NCI-H1092 (cell line): Measurements from ENCODE around the gene RBM38.
"Not testable (repeated sequence)": the region's sequence is repeated elsewhere in the genome, so short reads cannot be mapped to it uniquely, and the experiment has no call there.

Experiments
- DNase-seq: peaks from one replicate; lab custom pipeline; 2025; lab: John Stamatoyannopoulos, UW

RBM38 gene

DNA sequence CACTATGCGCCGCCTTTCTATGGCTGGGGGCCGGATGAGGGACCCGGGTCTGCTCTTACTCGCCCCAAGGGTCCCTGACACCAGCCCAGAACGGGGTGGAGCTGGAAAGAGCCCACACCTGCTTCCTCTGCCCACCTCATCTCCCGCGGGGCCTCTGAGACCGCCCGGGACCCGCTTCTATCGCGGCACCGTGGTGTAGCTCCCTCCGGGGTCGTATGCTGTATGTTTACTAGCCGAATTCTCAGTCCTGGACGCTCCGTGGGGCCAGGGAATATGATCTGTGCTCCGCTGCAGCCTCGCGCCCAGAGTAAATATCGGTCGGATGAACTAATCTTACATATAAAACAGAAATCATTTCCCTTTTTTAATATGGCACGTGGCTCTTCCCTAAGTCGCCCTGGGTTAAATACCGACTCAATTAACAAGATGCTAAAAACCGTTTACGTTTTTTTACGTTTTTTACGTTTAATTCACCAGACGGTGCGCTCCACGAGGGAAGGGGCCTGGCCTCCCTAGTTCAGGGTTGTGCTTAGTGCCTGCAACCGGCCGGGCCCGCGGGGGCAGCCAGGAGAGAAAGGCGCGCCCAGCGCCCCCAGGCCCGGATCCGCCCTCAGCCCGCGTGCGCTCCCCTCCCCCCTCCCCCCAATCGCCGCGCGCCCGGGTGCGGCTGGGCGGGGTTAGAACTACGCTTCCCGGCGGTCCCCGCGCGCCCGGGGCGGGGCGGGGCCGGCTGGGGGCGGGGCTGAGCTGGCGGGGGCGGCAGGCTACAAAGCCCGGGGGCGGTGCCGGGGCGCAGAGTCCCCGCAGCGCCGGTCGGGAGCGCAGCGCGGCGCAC lies at the start of gene RBM38:
Gene RBM38 (plus strand): TSS at position 793 of the 835 bp plus-strand sequence. CDS start 186 bp downstream, outside the sequence.
- DNase-seq = peak; percentile 70

DNA sequence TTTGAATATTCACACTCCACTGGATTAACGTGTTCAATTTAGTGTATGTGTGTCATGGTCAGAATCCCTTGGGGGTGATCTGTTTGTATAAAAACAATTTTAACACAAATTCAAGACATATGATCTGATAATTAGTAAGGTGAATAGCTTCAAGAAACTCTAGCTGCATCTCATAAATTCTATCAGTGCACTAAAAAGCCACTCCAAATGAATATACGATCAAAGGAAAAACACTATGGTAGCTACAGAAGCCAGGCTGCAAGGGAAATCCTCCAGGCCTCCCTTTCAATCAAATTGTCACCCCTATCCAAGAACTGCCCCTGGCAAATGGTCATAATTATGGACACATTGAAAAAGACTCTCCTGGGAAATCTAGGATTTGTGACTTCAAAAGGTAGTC lies 49.5 kb upstream of the RBM38 start:
- no peak for DNase-seq

DNA sequence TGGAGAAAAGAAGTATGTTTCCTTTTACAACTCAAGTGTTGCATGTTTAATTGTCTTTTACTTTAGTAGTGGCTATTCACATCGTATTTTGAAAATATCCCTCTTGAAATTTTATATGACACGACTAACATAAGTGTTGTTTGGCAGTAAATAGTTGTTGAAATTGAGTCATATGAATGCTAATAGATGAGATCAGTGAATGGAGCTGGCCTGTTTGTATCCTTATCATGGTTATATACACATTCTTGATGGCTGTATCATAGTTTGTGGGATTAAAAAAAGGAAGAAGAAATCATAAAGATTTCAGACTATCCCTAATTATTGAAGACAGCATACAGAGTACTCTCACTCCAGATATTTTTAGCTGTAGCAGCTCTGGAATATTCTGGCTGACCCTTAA lies 48.4 kb upstream of the RBM38 start:
- DNase-seq = no peak

DNA sequence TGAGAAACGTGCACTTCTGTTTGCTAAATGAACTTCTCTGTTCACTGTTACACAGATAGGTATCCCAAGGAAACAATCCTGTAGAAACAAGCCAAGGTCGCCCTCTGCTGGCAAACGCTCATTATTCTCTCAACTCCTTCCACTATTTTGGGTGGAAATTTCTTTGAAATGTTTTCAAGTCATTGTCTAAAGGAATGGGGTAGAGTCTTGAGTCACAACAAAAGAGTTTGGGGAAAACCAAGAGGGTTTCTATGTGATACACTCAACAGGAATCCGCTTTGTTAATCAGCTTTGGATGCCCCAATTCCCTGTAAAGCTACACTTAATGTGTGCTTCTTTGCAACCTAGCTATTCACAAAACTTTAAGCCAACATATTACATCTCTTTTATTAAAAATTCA lies 44.7 kb upstream of the RBM38 start:
- peak; percentile 58 for DNase-seq

DNA sequence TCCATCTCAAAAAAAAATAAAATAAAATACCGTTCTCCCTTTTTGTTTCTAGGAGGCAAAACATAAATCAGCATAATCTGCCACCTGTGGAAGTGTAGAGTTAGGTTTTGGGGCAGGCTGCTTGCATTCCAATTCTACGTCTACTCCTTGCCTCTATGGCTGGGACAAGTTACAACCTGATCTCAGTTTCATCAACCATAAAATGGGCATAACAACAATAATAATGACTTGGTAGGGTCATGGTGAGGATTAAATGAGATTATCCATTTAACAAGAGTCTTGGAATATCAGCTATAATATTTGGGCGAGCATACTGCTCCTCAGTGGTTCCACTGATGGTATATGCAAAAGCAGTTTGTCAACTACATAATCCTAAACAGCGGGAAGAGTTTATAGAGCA lies 43.8 kb upstream of the RBM38 start:
- no peak for DNase-seq

DNA sequence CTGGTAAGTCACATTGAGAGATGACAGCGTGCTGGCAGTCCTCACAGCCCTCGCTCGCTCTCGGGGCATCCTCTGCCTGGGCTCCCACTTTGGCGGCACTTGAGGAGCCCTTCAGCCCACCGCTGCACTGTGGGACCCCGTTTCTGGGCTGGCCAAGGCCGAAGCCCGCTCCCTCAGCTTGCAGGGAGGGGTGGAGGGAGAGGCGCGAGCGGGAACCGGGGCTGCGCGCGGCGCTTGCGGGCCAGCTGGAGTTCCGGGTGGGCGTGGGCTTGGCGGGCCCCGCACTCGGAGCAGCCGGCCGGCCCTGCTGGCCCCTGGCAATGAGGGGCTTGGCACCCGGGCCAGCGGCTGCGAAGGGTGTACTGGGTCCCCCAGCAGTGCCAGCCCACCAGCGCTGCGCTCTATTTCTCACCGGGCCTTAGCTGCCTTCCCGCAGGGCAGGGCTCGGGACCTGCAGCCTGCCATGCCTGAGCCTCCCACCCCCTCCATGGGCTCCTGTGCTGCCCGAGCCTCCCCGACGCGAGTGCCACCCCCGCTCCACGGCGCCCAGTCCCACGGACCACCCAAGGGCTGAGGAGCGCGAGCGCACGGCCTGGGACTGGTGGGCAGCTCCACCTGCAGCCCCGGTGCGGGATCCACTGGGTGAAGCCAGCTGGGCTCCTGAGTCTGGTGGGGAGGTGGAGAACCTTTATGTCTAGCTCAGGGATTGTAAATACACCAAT lies 42.8 kb upstream of the RBM38 start:
- not testable (repeated sequence) for DNase-seq

DNA sequence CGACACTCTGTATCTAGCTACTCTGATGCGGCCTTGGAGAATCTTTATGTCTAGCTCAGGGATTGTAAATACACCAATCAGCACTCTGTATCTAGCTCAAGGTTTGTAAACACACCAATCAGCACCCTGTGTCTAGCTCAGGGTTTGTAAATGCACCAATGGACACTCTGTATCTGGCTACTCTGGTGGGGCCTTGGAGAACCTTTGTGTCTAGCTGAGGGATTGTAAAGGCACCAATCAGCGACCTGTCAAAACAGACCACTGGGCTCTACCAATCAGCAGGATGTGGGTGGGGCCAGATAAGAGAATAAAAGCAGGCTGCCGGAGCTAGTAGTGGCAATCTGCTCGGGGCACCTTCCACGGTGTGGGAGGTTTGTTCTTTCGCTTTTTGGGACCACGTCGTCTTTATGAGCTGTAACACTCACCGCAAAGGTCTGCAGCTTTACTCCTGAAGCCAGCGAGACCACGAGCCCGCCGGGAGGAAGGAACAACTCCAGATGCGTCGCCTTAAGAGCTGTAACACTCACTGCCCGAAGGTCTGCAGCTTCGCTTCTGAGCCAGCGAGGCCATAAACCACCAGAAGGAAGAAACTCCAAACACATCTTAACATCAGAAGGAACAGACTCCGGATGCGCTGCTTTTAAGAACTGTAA lies 42.1 kb upstream of the RBM38 start:
- DNase-seq = not testable (repeated sequence)

DNA sequence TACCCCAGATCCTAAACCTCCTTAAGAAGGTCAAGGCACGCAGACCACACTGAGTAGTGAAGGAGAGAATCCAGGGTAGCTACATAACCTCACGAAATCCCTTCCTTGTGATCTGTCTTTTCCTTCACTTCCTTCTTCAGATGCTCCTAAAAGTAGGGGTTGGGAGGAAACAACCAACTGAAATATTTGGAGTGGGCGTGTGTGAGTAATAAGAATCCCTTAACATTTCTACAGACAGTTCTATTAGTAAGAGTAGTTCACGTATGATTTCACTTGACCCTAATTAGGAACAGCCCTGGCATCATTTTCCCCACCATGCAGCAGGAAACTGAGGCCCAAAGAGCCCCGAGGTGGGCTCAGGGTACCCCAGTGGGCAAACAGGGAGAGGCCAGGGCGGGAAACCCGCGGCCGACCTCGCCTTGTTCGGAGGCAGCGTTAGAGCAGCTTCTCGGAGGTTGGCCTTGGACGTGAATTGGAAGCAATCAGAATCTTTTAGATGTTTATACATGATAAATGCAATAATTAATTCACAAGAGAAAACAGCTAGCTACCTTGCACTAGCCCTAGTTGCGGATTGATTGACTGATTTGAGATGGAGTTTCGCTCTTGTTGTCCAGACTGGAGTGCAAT lies 41.0 kb upstream of the RBM38 start:
- no peak for DNase-seq

DNA sequence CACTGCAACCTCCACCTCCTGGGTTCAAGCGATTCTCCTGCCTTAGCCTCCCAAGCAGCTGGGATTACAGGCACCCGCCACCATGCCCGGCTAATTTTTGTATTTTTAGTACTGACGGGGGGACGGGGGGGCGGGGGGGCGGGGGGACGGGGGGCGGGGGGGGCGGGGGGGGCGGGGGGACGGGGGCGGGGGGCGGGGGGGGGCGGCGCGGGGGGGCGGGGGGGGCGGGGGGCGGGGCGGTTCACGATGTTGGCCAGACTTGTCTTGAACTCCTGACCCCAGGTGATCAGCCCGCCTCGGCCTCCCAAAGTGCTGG lies 40.5 kb upstream of the RBM38 start:
- DNase-seq = not testable (repeated sequence)

DNA sequence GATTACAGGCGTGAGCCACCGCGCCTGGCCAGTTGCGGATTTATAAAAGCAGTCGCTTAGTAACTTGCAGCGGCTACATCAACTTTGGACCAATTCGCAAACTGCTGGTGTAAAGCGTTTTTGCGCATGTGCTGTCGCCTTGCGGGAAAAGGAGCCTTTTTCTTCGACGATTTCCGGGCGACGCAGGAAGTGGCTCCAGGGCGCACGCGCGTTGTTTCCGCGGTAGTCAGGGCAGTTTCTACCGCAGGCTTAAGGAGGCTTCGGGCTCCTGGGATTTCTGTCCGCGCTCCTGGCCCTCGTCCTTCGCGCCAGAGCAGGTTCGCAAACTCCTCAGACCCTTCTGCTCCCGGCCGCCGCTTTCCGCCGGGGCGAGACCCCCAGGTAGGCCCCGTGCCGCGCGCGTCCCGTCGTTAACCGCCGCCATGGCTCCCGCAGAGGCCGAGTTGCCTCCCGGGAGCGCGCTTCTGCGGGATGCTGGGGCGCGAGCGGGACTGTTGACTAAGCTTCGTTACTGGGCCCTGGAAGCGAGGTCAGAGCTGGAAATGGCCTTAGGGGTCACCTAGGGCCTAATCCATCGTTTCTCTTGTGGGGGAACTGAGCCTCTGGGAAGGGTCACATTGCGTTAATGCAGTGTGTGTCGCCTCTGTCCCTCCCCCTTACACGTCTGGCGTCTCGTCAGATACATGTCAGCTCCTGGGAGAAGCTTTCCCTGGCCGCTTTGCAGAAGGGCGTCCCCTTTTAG lies 40.0 kb upstream of the RBM38 start, which contains the start of gene RAE1:
Gene RAE1 (plus strand): TSS at position 214 of the 742 bp plus-strand sequence. CDS start 2,784 bp downstream, outside the sequence.
- peak; percentile 85 for DNase-seq

DNA sequence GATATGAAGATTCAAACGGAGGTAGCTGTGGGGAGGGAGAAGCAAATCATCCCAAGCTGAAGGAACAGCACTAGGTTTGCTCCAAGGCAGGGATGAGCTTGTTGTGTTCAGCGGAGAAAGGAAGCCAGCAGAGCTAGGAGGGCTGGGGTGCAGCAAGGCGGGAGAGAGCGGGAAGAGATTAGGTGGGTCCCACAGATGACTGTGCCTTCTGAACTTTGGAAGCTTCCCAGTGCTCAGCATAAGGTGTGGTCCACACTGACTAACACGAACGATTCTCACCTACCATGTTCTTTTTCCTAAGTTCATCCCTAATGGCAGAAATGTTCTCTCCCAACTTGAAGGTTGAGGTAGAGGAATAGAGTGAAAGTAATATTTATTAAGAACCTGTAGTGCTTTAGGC lies 38.9 kb upstream of the RBM38 start:
- no peak for DNase-seq

DNA sequence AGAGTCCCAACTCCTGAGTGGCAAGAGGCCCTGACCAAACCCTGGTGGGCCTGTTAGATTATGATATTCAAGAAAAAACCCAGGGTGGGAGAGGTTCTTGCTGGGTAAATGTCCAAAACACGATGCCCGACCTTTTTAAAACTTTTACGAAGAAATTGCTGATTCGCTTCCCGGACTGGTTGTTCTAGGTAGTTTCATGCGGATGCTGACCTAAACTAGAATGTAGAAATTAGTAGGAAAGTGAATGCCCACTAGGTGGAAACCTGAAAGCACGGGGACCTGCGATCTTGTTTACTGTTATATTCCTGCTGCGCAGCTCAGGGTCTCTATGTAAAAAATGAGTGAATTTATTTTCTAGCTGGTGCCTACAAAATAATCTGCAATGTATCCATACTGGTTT lies 37.8 kb upstream of the RBM38 start:
- DNase-seq = no peak

DNA sequence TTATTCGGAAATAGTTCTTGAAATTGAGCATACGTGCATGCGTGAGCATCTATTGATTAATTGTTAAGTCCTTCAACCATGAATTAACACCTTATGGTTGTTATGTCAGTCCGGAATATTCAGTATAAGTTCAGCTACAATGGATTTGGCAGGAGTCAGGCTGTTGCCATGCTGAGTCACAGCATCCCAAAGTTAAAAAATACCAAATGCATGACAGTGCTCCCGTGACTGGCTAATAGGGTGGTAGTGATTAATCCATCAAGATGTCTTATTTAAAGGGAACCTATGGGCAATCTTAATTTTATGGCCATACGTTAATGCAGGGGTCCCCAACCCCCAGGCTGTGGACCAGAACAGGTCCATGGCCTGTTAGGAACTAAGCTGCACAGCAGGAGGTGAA lies 29.7 kb upstream of the RBM38 start:
- no peak for DNase-seq

DNA sequence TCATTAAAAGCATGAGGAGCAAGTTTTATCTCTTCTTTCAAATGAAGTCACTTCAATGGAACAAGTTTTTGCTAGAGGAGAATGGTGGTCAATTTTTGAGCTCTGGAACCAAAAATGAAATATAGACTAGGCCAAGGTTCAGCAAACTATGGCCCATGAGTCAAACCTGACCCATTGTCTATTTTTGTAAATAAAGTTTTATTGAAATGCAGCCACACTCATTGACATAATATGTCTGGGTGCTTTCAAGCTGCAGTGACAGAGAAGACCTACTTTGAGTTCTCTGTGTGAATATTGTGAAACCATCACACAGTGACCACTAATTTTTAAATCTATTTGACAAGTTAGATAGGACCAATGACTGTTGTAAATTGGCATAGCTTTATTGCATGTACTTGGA lies 26.7 kb upstream of the RBM38 start:
- no peak for DNase-seq

DNA sequence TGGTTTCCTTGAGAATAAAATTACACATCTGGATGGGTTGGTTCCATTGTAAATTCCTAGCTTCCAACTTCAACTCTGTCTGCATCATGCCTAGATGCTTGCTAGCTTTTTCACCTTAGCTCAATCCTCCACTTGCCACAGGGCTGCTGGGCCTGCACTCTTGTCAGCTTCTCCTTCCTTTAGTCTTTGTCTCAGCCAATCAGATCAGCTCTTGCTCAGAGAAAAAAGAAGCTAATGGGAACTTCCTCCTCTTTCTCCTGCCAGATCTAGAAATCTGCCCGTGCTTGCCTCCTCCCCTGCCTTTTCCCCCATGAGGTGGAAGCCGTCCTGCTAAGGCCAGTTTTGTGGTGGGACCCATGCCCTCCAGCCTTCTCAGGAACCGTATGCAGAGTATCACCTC lies 21.6 kb upstream of the RBM38 start:
- DNase-seq = no peak

DNA sequence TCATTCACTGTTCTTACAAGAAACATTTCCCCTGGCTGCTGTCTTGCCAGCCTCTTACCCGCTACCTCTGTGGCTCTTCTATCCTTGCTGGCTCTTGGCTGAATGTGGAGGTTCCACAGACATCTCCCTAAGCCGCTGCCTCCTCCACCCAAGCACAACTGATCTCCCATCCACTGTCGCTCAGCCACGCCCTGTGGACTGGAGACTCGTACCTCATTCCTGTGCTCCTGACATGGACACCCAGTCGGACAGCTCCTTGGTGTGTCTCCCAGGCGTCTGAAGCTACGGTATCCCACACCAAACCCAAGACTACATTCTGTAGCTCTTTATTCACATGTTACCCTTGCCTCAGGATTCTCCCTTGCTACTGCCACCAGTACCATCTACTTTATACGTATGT lies 20.9 kb upstream of the RBM38 start:
- no peak for DNase-seq

DNA sequence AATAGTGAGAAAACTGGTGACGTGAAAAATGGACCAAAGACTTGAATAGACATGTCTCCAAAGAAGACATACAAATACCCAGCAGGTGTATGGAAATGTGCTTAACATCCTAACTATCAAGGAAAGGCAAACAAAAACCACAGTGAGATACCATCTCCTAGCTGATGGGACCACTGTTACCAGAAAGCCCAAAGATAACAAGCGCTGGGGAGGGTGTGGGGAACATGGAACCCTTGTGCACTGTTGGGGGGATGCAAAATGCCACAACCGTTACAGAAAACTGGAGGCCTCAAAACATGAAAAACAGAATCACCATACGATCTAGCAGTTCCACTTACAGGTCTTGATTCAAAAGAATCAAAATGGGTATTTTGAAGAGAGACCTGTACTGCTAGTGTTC lies 19.8 kb upstream of the RBM38 start:
- no peak for DNase-seq

DNA sequence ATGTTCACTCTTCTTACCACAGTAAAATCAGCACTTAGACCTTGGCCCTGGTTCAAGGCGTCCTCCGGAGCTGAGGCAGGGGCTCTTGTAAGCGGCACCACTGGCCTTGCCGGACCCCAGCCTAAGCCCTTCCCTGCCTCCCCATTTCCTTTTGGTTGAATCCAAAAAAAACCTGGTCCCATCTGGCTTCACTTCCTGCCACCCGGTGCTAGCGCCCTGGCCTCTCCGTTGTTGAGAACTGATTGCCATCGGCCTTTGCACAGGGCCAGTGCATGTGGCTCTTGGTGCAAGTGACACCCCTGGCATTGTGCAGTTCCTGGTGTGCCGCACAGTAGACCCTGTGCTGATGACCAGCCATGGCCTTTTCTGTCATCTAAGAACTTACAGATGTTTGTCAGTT lies 19.0 kb upstream of the RBM38 start:
- DNase-seq = no peak

DNA sequence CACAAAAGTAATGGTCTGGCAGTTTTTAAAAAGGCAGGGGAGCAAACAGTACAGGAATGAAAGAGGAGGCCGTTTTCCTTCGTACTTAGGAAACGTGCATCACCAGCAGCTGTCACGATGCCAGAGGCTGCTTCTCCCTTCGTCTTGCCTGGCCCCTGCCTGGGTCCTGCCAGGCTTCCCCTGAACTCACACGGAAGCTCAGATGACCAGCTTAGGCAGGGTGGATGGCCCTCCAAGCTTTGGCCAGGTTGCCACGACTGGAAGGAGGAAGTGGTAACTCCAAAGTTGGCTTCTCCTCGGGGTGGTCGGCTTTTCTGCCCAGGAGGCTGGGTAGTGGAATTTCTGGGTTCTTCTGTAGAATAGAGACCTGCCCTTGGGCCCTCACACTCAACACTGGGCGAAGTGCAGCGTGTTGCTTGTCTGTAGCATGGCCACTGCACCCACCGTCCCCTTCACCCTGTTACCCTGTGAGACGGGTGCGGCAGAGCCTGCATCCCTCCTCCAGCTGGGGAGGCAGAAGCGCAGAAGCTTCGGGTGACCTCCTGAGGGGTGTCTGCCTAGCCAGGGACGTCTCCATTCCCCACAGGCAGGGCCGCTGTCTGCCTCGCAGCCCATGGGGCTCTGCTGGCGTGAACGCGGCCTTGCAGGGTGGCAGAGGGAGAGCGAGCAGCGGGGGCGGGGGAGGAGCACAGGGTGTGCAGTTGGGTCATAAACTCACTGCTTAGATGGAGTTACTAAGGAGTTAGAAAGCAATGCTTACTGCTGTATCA lies 18.4 kb upstream of the RBM38 start:
- DNase-seq = no peak

DNA sequence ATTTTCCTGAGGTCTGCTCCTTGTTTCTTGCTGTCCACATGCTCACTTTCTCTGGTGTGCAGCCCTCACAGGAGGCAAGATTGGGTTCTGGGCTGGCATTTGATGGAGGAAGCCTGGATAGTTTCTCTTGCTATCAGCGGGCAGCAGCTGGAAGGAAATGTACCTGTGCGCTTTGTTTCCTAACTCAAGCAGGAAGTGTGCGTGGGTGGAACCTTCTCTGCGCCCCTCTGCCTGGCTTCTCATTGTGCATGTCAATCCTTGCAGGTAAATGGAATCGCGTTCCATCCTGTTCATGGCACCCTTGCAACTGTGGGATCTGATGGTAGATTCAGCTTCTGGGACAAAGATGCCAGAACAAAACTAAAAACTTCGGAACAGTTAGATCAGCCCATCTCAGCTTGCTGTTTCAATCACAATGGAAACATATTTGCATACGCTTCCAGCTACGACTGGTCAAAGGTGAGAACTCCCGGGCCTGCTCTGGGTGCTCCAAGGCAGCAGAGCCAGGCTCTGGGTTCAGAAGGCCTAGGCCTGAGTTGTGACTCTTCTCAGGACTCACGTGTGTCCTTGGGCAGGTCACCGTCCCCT lies 16.8 kb upstream of the RBM38 start:
- DNase-seq = no peak
